Measurements from ENCODE around the gene AURKA. TPM values are rescaled to one million over a fixed set of nuclear protein-coding genes. Genes with fewer than 3 reads are reported as not detected.

Gene AURKA
- total and polyA plus RNA-seq, 9 of the 15 experiments (the other 6 are each of a cell fraction or from before 2014, with no cell fraction given): 72.7 to 162 (median 113) TPM

DNA sequence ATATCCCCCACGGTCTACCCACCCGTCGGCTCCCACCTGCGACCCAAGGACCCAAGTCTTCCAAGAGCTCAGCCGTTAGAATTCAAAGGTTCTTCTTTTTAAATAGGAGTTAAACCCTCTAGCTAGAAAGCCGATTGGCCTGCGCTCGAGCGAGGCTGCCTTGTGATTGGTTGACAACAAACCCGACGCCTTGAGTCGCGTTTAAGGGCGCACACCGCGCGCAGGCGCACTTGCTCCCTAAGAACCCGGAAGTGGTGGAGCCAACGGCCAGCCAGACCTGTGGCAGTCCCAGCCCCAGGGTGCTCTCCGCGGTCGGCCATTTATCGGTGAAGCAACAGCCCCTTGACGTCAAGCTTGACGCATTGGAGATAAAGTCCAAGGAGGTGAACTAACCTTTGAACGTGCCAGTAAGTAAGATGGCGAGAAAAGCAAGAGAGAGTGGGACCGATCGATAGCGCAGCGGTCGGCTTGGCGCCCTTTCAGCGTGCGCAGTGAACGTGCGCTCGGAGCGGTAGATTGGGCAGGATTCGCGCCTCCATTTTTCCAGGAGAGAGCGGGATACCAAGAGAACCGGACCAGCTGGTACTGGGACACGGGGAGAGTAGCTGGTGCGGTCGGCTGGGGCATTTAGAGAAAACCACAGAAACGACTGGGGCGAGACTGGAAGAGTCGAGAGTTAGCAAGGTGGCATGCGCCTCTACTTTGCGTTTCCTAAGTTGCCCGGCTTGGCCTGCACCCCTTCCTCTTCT is at the start of gene AURKA, which contains the start of gene CSTF1 (continued):
- TF ChIP-seq EHMT2 (IDR thresholded peaks at IDR 0.05) (peak; percentile 67; the same call in 1 of the 2 replicates), ZNF263 (CRISPR knock-in tag; IDR thresholded peaks at IDR 0.05; ENCODE audit: borderline replicate concordance) (peak; percentile 53; the same call in 1 of the 2 replicates), ATF3 (IDR thresholded peaks at IDR 0.05) (peak; percentile 83), ATF3 (CRISPR knock-in tag; conservative IDR thresholded peaks at IDR 0.05) (no peak; the same call in 1 of the 2 replicates), RBFOX2 (IDR thresholded peaks at IDR 0.05; ENCODE audit: low read depth, low read length) (peak; percentile 92), HNRNPK (IDR thresholded peaks at IDR 0.05; ENCODE audit: low read depth, low read length, poor library complexity, severe bottlenecking) (no peak), CHAMP1 (IDR thresholded peaks at IDR 0.05) (peak; percentile 95), FOSL1 (tag; conservative IDR thresholded peaks at IDR 0.05) (peak; percentile 64), ZNF436 (CRISPR knock-in tag; IDR thresholded peaks at IDR 0.05) (no peak), EGR1 (conservative IDR thresholded peaks at IDR 0.05) (peak; percentile 51; the same call in 1 of the 2 replicates), RREB1 (CRISPR knock-in tag; IDR thresholded peaks at IDR 0.05) (no peak), FOXA3 (CRISPR knock-in tag; conservative IDR thresholded peaks at IDR 0.05 in 1 of 2, IDR thresholded peaks at IDR 0.05 in 1 of 2) (no peak), FIP1L1 (IDR thresholded peaks at IDR 0.05; ENCODE audit: low read depth, low read length, poor library complexity, severe bottlenecking) (peak; percentile 27), MAFF (IDR thresholded peaks at IDR 0.05; ENCODE audit: low read length) (no peak), ZNF584 (CRISPR knock-in tag; IDR thresholded peaks at IDR 0.05; ENCODE audit: low read depth) (no peak), ZNF79 (CRISPR knock-in tag; IDR thresholded peaks at IDR 0.05; ENCODE audit: low read depth) (no peak), TFAM (CRISPR knock-in tag; conservative IDR thresholded peaks at IDR 0.05) (no peak)
- TF ChIP-seq, protein P1, sequence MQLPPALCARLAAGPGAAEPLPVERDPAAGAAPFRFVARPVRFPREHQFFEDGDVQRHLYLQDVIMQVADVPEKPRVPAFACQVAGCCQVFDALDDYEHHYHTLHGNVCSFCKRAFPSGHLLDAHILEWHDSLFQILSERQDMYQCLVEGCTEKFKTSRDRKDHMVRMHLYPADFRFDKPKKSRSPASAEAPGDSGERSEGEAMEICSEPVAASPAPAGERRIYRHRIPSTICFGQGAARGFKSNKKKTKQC (CRISPR knock-in tag; IDR thresholded peaks at IDR 0.05): peak; percentile 40; the same call in 1 of the 2 replicates

Data from K562 (cell line).